CD4-positive, alpha-beta T cell treated with Interleukin-2 at 100 ng/mL for 4 hours (primary cell): ENCODE data around the gene FBLN7.

Experiments
- DNase-seq: peaks from one replicate; pipeline ENCODE4 v3.0.0-alpha.2; 2020; ENCODE audit warnings: low spot score

FBLN7 gene

DNA sequence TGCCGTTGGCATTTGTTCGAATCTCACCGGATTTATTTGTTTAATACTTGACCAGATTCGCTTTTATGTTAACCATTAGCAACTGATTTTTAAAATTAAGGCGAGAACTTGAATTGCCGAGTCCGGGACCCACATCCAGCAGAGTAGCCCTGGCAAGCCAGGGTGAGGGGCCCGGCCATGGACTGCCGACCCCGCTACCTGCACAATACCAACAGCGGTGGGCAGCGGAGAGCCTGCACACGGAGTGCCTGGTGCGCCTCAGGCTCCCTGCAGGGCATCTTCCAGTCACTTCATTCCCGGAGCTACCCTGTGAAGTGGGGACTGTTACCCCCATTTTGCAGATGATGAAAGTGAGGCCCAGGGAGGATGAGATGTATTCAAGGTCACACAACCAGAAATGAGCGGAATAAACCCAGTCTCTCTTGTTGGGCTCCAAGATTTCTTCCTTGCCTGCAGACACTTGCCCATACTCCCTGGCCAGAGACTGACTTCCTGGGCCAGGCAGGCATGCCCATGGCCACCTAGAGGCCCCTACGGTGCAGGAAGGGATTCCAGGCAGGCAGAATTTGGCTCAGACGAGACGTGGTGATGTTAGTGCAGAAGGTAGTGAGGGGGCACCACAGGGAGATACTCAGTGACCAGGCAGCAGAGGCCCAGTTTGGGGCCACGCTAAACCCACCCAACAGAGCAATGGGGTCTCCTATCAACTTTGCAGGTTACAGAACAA lies 2.9 kb downstream of the FBLN7 start:
- DNase-seq = no peak

DNA sequence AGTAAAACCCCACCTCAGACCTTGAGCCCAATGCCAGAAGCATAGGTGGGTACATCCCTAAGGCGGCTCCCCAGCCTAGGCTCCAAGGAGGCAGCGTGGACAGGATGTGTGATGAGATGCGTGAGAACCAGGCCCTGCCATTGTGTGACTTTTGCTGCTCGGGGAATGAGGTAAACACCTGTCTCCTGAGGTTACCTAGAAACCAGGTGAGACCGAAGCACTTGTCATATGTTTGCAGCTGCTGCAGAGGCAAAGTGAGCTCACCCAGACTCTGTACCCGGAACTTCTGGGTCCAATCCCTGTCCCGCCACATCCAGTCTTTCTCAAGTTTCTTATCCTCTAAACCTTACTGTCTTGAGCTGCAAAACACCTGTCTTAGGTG lies 3.4 kb downstream of the FBLN7 start:
- no peak for DNase-seq

- no peak for DNase-seq
These were observed 4.4 kb downstream of the FBLN7 start for GRCh38 chr2:112142525-112143078.

DNA sequence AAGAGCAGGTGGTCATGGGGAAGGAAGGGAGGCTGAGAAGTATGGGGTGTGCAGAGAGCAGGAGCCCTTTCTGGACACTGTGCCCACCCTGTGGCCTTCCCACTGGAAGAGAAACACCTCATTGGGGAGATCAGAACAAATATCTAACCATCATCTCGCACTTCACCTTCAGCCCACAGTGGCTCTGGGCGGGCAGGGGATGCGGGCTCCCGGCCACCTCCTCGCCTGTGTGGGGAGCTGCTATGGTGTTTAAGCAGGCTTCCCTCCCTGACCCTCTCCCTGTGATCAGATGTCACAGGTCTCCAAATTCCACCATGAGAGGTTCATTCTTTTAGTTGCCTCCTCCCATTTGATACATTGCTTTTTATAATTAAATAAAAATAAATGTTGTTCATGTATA lies 5.0 kb downstream of the FBLN7 start:
- no peak for DNase-seq

DNA sequence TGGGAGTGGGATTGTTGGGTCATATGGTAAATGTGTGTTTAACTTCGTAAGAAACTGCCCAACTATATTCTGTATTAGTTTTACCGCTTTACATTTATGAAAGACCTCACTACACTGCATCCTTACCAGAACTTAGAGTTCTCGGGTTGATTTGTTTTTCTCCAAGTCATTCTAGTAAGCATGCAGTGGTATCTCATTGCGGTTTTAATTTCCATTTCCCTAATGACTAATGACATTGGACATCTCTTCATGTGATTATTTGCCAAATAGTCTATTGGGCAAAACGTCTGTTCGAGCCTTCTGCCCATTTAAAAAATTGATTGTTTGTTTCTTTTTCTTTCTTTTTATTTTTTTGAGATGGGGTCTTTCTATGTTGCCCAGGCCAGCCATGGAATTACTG lies 6.8 kb downstream of the FBLN7 start:
- DNase-seq = no peak

GRCh38 chr2:112147382-112148168 lies 9.4 kb downstream of the FBLN7 start:
- no peak for DNase-seq

GRCh38 chr2:112148477-112148876 lies 10.3 kb downstream of the FBLN7 start:
- no peak for DNase-seq

DNA sequence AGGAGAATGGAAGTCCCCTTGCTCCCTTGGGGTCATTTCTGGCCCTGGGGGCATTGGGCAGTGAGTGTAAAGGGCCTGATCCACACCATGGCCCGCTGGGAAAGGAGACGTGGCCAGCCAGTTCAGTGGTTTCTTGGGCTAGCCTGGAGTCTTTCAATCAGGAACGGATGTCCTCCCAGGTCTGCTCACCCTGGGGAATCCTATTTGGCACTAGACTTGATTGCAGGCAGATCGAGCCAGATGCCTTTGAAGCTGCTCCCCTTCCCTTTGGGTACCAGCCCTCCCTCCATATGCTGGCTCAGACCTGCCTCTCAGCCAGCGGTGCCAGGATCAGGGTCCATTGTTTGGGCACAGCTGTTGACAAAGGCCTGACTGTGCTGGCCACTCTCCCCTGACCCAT lies 11.0 kb downstream of the FBLN7 start:
- DNase-seq = no peak

GRCh38 chr2:112149866-112150435 lies 11.8 kb downstream of the FBLN7 start:
- DNase-seq = no peak

- DNase-seq = no peak
These were observed 12.3 kb downstream of the FBLN7 start for GRCh38 chr2:112150447-112150846.

DNA sequence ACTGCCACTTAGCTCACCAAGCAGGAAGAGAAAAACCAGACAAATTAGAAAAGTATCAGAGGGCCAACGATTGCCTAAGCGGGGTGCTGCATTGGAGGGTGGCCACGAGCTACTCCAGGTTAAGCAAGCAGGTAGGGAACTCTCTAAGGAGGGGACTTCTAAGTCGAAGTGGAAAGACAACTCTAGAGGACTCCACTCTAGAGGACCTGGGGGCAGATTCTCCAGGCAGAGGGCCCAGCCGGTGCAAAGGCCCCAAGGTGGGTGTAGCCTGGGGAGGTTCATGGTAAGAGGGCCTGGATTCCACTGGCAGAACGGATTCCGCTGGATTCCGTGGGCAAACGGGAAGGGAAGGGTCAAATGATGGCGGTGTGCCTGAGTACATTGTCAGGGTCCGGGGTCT lies 12.7 kb downstream of the FBLN7 start:
- no peak for DNase-seq

- DNase-seq = no peak
These were observed 13.1 kb downstream of the FBLN7 start for GRCh38 chr2:112151271-112151670.

- no peak for DNase-seq
These were observed 13.7 kb downstream of the FBLN7 start for GRCh38 chr2:112151701-112152440.

- no peak for DNase-seq
These were observed 14.4 kb downstream of the FBLN7 start for GRCh38 chr2:112152476-112153178.

- DNase-seq = no peak
These were observed 14.9 kb downstream of the FBLN7 start for GRCh38 chr2:112153179-112153490.

- no peak for DNase-seq
These were observed 15.3 kb downstream of the FBLN7 start for GRCh38 chr2:112153501-112153900.

GRCh38 chr2:112154246-112155117 lies 16.3 kb downstream of the FBLN7 start:
- DNase-seq = no peak

DNA sequence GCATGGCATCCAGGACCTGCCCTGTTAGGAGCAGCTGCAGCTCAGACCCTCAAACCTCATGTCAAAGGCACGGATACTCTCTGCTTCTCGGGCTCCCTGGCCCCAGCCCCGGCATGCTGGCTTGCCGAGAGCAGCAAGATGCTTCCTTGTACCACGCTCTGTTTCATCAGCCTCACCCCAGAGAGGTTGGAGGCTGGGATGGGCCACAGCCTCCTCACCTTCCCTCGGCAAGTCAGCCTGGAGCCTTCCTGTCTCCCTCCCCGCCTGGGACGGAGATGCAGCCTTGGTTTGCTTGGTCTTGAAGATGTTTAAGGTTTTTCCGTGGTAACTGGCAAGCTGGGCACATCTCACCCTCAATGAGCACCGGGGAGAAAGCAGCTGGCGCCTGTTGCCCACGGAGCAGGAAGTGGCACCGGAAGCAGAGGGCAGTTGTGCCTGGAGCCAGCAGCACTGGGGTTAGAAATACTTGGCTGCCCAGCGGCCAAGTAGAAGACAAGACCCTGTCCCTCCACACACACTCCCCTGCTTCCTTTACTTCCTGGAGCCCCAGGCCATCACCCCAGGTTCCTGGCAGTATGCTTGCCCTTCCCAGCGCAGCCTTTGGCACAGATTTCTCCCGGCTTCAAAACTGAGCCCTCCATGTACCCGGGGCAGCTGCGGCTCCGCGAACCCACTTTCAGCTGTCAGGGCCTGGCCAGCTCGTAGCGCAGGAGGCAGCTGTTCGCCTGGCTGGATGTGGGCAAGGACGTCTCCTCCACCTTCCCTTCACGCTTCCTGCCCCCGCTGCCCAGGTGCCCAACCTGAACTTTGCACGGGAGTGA lies 17.4 kb downstream of the FBLN7 start:
- DNase-seq = peak; percentile 31

- DNase-seq = peak; percentile 41
These were observed 18.2 kb downstream of the FBLN7 start for GRCh38 chr2:112156152-112156986.
